AG04449 (cell line): ENCODE results near the gene LYRM7.

Source experiments
- CTCF ChIA-PET: fragments of 350-600 bp; formaldehyde crosslinking; extraction: SDS; loops from one replicate; lab custom pipeline; 2021; ENCODE audit warnings: antibody characterized with exemption; lab: Yijun Ruan, JAX
- POLR2A ChIA-PET: fragments of 400-600, 350-600 bp; formaldehyde crosslinking; extraction: SDS; loops from one replicate; lab custom pipeline; 2020; ENCODE audit warnings: antibody characterized with exemption, inconsistent platforms; lab: Yijun Ruan, JAX
- DNase-seq: peaks from one replicate; pipeline ENCODE4 v3.0.0-alpha.2; 2010; ENCODE audit warnings: low read depth, low spot score
- H3K4me3 ChIP-seq: 2 replicates; pipeline ENCODE4 v1.5.1; 2011; ENCODE audit warnings: low read depth, mild to moderate bottlenecking, control low read depth, low read length
- CTCF ChIP-seq: IDR thresholded peaks from one replicate; pipeline ENCODE4 v1.5.1; 2011; ENCODE audit warnings: mild to moderate bottlenecking, moderate library complexity, low read length, control low read depth, inconsistent platforms; ENCODE audit not compliant: insufficient read depth; ENCODE audit errors: missing control alignments

Gene LYRM7

GRCh38 chr5:131160134-131160533 is 10.6 kb upstream of the LYRM7 start:
- ChIA-PET POLR2A (interaction anchor here (0.6 kb wide), 1 partner anchor 104 kb away, joined by 3 read pairs; the partner anchor contains the start of gene CDC42SE2), CTCF (no interaction called here)
- TF ChIP-seq CTCF: no peak
- DNase-seq: no peak
- no peak overlapping the region for H3K4me3 ChIP-seq

- DNase-seq: no peak
- TF ChIP-seq CTCF: no peak
- CTCF ChIA-PET: interaction anchor here (0.6 to 1.6 kb wide), 5 partner anchors 251 to 1393 kb away, joined by 3 to 4 read pairs (median 3); no protein-coding TSS in a partner anchor
- H3K4me3 ChIP-seq: peak overlapping the region; percentile 96
- POLR2A ChIA-PET: no interaction called here
Observed at GRCh38 chr5:131163276-131164119, 7.2 kb upstream of the LYRM7 start.

- TF ChIP-seq CTCF: no peak
Observed at GRCh38 chr5:131164191-131165118, 6.3 kb upstream of the LYRM7 start.

GRCh38 chr5:131165119-131165727 is 5.5 kb upstream of the LYRM7 start, which contains the start of gene HINT1:
Gene HINT1, minus strand, starts transcription at chr5:131165256. Its CDS starts 51 bp downstream, at chr5:131165205.
- ChIA-PET POLR2A (no interaction called here), CTCF (interaction anchor here (1.0 kb wide), 2 partner anchors 250 to 304 kb away, joined by 3 to 6 read pairs; no protein-coding TSS in a partner anchor)
- peak within 1 kb of the TSS; percentile 96 for H3K4me3 ChIP-seq
- DNase-seq: peak; percentile 17
- TF ChIP-seq CTCF: peak; percentile 42

More at GRCh38 chr5:131164191-131165118, 6.3 kb upstream of the LYRM7 start:
- peak; percentile 4 for DNase-seq
- ChIA-PET POLR2A (no interaction called here), CTCF (interaction anchor here (0.8 to 1.6 kb wide), 4 partner anchors 250 to 1394 kb away, joined by 3 to 4 read pairs (median 3); no protein-coding TSS in a partner anchor)
- peak overlapping the region; percentile 96 for H3K4me3 ChIP-seq

- no peak for DNase-seq
- no peak overlapping the region for H3K4me3 ChIP-seq
- CTCF ChIA-PET: no interaction called here
- POLR2A ChIA-PET: no interaction called here
- no peak for TF ChIP-seq CTCF
Observed at GRCh38 chr5:131167615-131168014, 3.1 kb upstream of the LYRM7 start.
